DMS53 treated with DMSO at 0.1 percent for 48 hours (cell line): Measurements from ENCODE around the gene XIRP1.
"Not testable (repeated sequence)": the region's sequence is repeated elsewhere in the genome, so short reads cannot be mapped to it uniquely, and the experiment has no call there.

Experiments
- DNase-seq: peaks from one replicate; lab custom pipeline; 2025; ENCODE audit not compliant: unreplicated experiment; lab: John Stamatoyannopoulos, UW

Gene XIRP1

GRCh38 chr3:39192490-39193092, at the start of gene XIRP1:
Gene XIRP1, minus strand, starts transcription at chr3:39192595. Its CDS starts 3,150 bp downstream, at chr3:39189445.
- no peak for DNase-seq

GRCh38 chr3:39241561-39241960, 49.2 kb upstream of the XIRP1 start:
- no peak for DNase-seq

GRCh38 chr3:39237027-39237426, 44.6 kb upstream of the XIRP1 start:
- DNase-seq = no peak

- DNase-seq = no peak
Observed at GRCh38 chr3:39234651-39235050, 42.3 kb upstream of the XIRP1 start.

GRCh38 chr3:39232859-39233258, 40.5 kb upstream of the XIRP1 start:
- DNase-seq = no peak

GRCh38 chr3:39230453-39230852, 38.1 kb upstream of the XIRP1 start:
- no peak for DNase-seq

- no peak for DNase-seq
Observed at GRCh38 chr3:39228496-39228895, 36.1 kb upstream of the XIRP1 start.

GRCh38 chr3:39227596-39227995, 35.2 kb upstream of the XIRP1 start:
- DNase-seq = not testable (repeated sequence)

GRCh38 chr3:39226106-39226741, 33.8 kb upstream of the XIRP1 start:
- DNase-seq = no peak

GRCh38 chr3:39224288-39224687, 31.9 kb upstream of the XIRP1 start:
- no peak for DNase-seq

- DNase-seq = no peak
Observed at GRCh38 chr3:39222939-39223338, 30.5 kb upstream of the XIRP1 start.

- DNase-seq = no peak
Observed at GRCh38 chr3:39222462-39222861, 30.1 kb upstream of the XIRP1 start.

GRCh38 chr3:39221141-39221530, 28.7 kb upstream of the XIRP1 start:
- no peak for DNase-seq

- no peak for DNase-seq
Observed at GRCh38 chr3:39220407-39221140, 28.2 kb upstream of the XIRP1 start.

- DNase-seq = no peak
Observed at GRCh38 chr3:39219702-39220101, 27.3 kb upstream of the XIRP1 start.

- DNase-seq = no peak
Observed at GRCh38 chr3:39216176-39216790, 23.9 kb upstream of the XIRP1 start.

- no peak for DNase-seq
Observed at GRCh38 chr3:39213613-39214012, 21.2 kb upstream of the XIRP1 start.

- DNase-seq = no peak
Observed at GRCh38 chr3:39212665-39213064, 20.3 kb upstream of the XIRP1 start.

GRCh38 chr3:39211332-39212130, 19.1 kb upstream of the XIRP1 start:
- DNase-seq = no peak

GRCh38 chr3:39210078-39210477, 17.7 kb upstream of the XIRP1 start:
- DNase-seq = no peak

GRCh38 chr3:39209329-39209970, 17.1 kb upstream of the XIRP1 start:
- DNase-seq = no peak
